Progenitor cell of endocrine pancreas (in vitro differentiated cells): ENCODE data around the gene FAM9C. TPM values are rescaled to one million over a fixed set of nuclear protein-coding genes. Genes with fewer than 3 reads are reported as not detected.

ENCODE experiments used
- DNase-seq: peaks from one replicate; pipeline ENCODE4 v3.0.0; 2021; ENCODE audit warnings: low spot score; ENCODE audit not compliant: unreplicated experiment
- H3K27ac Mint-ChIP-seq: 2 replicates; pipeline ENCODE4 v1.8.0; 2021; ENCODE audit warnings: mild to moderate bottlenecking, moderate library complexity, mixed read lengths
- H3K27me3 Mint-ChIP-seq: 2 replicates; pipeline ENCODE4 v1.8.0; 2021; ENCODE audit warnings: mixed read lengths
- H3K36me3 Mint-ChIP-seq: 2 replicates; pipeline ENCODE4 v1.8.0; 2022; ENCODE audit warnings: mixed read lengths; ENCODE audit not compliant: insufficient read depth
- H3K4me1 Mint-ChIP-seq: 2 replicates; pipeline ENCODE4 v1.8.0; 2021; ENCODE audit warnings: low read depth, mixed read lengths
- H3K4me3 Mint-ChIP-seq: 2 replicates; pipeline ENCODE4 v1.8.0; 2021; ENCODE audit warnings: low read depth, mild to moderate bottlenecking, moderate library complexity, mixed read lengths
- H3K9me3 Mint-ChIP-seq: 2 replicates; pipeline ENCODE4 v1.8.0; 2021; ENCODE audit warnings: low read depth, mixed read lengths
- CTCF ChIP-seq: fragments of 200-600 bp; sonication (generic); IDR thresholded peaks from one replicate; pipeline ENCODE4 v1.5.0; 2021; ENCODE audit warnings: antibody characterized with exemption, mild to moderate bottlenecking; ENCODE audit not compliant: unreplicated experiment
- long read RNA-seq: library from polyadenylated mRNA; unstranded; transcript quantifications from one replicate; pipeline ENCODE4 v2.0.0, GENCODE V29; 2020
- total RNA-seq: library from RNA; stranded (reverse); gene quantifications from 2 replicates; pipeline ENCODE4 v1.2.1, GENCODE V29; 2021

The FAM9C gene
- not detected in 2 replicates for total RNA-seq
- long read RNA-seq: 0 reads

- no peak within 1 kb of the TSS for H3K4me3 Mint-ChIP-seq
- H3K9me3 Mint-ChIP-seq: peaks cover 13% of the 10 kb centered on the region
Measured at GRCh38 chrX:13044441-13044840, at the start of gene FAM9C. Gene FAM9C (minus strand): TSS chrX:13044620. CDS start chrX:13043789, 831 bp downstream.

GRCh38 chrX:13093529-13094140, 49.2 kb upstream of the FAM9C start:
- Mint-ChIP-seq H3K4me1 (peaks cover 5% of the 10 kb centered on the region), H3K36me3 (peaks cover 2% of the 10 kb centered on the region), H3K27me3 (no peaks in the 10 kb centered on the region), H3K27ac (no peak overlapping the region), H3K4me3 (no peak overlapping the region), H3K9me3 (peaks cover 21% of the 10 kb centered on the region)
- DNase-seq: no peak
- no peak for TF ChIP-seq CTCF

More at GRCh38 chrX:13044441-13044840, at the start of gene FAM9C:
- no peaks in the 10 kb centered on the region for H3K27me3 Mint-ChIP-seq
- TF ChIP-seq CTCF: no peak
- H3K4me1 Mint-ChIP-seq: peaks cover 1% of the 10 kb centered on the region
- H3K27ac Mint-ChIP-seq: no peak within 1 kb of the TSS
- no peak for DNase-seq
- H3K36me3 Mint-ChIP-seq: no peaks in the 10 kb centered on the region

- Mint-ChIP-seq H3K27me3 (no peaks in the 10 kb centered on the region), H3K9me3 (peaks cover 24% of the 10 kb centered on the region), H3K36me3 (peaks cover 2% of the 10 kb centered on the region), H3K4me1 (peaks cover 5% of the 10 kb centered on the region), H3K27ac (no peak overlapping the region), H3K4me3 (no peak overlapping the region)
- TF ChIP-seq CTCF: no peak
- no peak for DNase-seq
Measured at GRCh38 chrX:13092455-13092941, 48.1 kb upstream of the FAM9C start.

GRCh38 chrX:13091111-13091765, 46.8 kb upstream of the FAM9C start:
- H3K9me3 Mint-ChIP-seq: peaks cover 22% of the 10 kb centered on the region
- no peaks in the 10 kb centered on the region for H3K27me3 Mint-ChIP-seq
- DNase-seq: no peak
- TF ChIP-seq CTCF: no peak
- H3K4me1 Mint-ChIP-seq: peaks cover 5% of the 10 kb centered on the region
- no peak overlapping the region for H3K27ac Mint-ChIP-seq
- no peak overlapping the region for H3K4me3 Mint-ChIP-seq
- no peaks in the 10 kb centered on the region for H3K36me3 Mint-ChIP-seq

- no peak for DNase-seq
- no peak overlapping the region for H3K27ac Mint-ChIP-seq
- no peak overlapping the region for H3K4me3 Mint-ChIP-seq
- no peaks in the 10 kb centered on the region for H3K36me3 Mint-ChIP-seq
- no peak for TF ChIP-seq CTCF
- peaks cover 1% of the 10 kb centered on the region for H3K4me1 Mint-ChIP-seq
- peaks cover 19% of the 10 kb centered on the region for H3K9me3 Mint-ChIP-seq
- no peaks in the 10 kb centered on the region for H3K27me3 Mint-ChIP-seq
Measured at GRCh38 chrX:13090339-13091110, 46.1 kb upstream of the FAM9C start.
